ENCODE results near the gene ZNRF1. TPM values are rescaled to one million over a fixed set of nuclear protein-coding genes. Genes with fewer than 3 reads are reported as not detected.

ZNRF1 gene
- total RNA-seq, 1 experiment from 2014 or later = 48.2 TPM

DNA sequence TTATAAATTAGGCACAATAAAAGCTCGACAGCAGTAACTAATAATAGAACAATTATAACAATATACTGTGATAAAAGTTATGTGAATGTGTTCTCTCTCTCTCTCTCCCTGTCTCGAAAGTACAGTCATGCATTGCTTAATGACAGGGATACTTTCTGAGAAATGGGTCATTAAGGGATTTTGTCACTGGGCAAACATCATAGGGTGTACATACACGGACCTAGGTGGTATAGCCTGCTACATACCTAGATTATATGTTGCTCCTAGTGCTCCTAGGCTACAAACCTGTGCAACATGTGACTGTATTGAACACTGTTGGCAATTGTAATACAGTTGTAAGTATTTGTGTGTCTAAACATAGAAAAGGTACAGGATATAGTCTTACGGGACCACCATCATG lies 6.9 kb downstream of the ZNRF1 start:
- intact Hi-C loops (cut with micrococcal nuclease) = no loop called here
- H3K9me2 ChIP-seq (ENCODE audit: insufficient read depth) = no peaks in the 10 kb centered on the region
- H3K4me2 ChIP-seq (ENCODE audit: low read length) = no peak overlapping the region
- no peaks in the 10 kb centered on the region for H3K9me3 ChIP-seq (ENCODE audit: control insufficient read depth in 1 of 2, insufficient read depth in 1 of 2, low read depth in 1 of 2, low read length in 2 of 2)
- ChIA-PET CTCF (no interaction called here), RAD21 (ENCODE audit: low non-redundant PET in 1 of 2, low total read pairs in 2 of 2, uncharacterized antibody in 2 of 2, unreplicated experiment in 2 of 2) (no interaction called here), POLR2A (no interaction called here)
- peaks cover 99% of the 10 kb centered on the region for H3K79me2 ChIP-seq (ENCODE audit: insufficient read depth, low read length)
- ATAC-seq (no peak), DNase-seq (ENCODE audit: low read depth, low spot score) (no peak)
- no peak overlapping the region for H3K27ac ChIP-seq (ENCODE audit: low read depth, low read length)
- no peak overlapping the region for H2AFZ ChIP-seq (ENCODE audit: low read depth, low read length, poor library complexity, severe bottlenecking)
- TF ChIP-seq EZH2phosphoT487 (IDR thresholded peaks at IDR 0.05; ENCODE audit: borderline replicate concordance) (no peak), CBX3 (IDR thresholded peaks at IDR 0.05; ENCODE audit: low read depth) (no peak), ELF1 (IDR thresholded peaks at IDR 0.05; ENCODE audit: borderline replicate concordance, low read depth) (no peak), YY1 (IDR thresholded peaks at IDR 0.05; ENCODE audit: extremely low read depth, insufficient replicate concordance, low read depth, low read length) (no peak), RAD21 (IDR thresholded peaks at IDR 0.05; ENCODE audit: low read depth) (no peak), EZH2 (IDR thresholded peaks at IDR 0.05) (no peak), CEBPB (IDR thresholded peaks at IDR 0.05; ENCODE audit: low read depth) (no peak), POLR2AphosphoS5 (IDR thresholded peaks at IDR 0.05; ENCODE audit: low read depth, low read length) (no peak), FOSL1 (IDR thresholded peaks at IDR 0.05; ENCODE audit: low read depth) (no peak), ZFX (IDR thresholded peaks at IDR 0.05) (no peak), POLR2A (IDR thresholded peaks at IDR 0.05; ENCODE audit: borderline replicate concordance, extremely low read depth, insufficient read depth, insufficient read length) (no peak), SP1 (IDR thresholded peaks at IDR 0.05; ENCODE audit: low read depth) (no peak), SIN3A (IDR thresholded peaks at IDR 0.05; ENCODE audit: low read depth) (no peak), SRF (IDR thresholded peaks at IDR 0.05; ENCODE audit: low read depth) (no peak), ZNF274 (IDR thresholded peaks at IDR 0.05; ENCODE audit: low read depth, low read length) (no peak), TCF7L2 (IDR thresholded peaks at IDR 0.05; ENCODE audit: borderline replicate concordance, extremely low read depth, insufficient read depth, insufficient read length) (no peak)
- TF ChIP-seq, protein P1, sequence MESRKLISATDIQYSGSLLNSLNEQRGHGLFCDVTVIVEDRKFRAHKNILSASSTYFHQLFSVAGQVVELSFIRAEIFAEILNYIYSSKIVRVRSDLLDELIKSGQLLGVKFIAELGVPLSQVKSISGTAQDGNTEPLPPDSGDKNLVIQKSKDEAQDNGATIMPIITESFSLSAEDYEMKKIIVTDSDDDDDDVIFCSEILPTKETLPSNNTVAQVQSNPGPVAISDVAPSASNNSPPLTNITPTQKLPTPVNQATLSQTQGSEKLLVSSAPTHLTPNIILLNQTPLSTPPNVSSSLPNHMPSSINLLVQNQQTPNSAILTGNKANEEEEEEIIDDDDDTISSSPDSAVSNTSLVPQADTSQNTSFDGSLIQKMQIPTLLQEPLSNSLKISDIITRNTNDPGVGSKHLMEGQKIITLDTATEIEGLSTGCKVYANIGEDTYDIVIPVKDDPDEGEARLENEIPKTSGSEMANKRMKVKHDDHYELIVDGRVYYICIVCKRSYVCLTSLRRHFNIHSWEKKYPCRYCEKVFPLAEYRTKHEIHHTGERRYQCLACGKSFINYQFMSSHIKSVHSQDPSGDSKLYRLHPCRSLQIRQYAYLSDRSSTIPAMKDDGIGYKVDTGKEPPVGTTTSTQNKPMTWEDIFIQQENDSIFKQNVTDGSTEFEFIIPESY (IDR thresholded peaks at IDR 0.05; ENCODE audit: extremely low read depth, insufficient replicate concordance, low read length) = no peak
- TF ChIP-seq, protein P2, sequence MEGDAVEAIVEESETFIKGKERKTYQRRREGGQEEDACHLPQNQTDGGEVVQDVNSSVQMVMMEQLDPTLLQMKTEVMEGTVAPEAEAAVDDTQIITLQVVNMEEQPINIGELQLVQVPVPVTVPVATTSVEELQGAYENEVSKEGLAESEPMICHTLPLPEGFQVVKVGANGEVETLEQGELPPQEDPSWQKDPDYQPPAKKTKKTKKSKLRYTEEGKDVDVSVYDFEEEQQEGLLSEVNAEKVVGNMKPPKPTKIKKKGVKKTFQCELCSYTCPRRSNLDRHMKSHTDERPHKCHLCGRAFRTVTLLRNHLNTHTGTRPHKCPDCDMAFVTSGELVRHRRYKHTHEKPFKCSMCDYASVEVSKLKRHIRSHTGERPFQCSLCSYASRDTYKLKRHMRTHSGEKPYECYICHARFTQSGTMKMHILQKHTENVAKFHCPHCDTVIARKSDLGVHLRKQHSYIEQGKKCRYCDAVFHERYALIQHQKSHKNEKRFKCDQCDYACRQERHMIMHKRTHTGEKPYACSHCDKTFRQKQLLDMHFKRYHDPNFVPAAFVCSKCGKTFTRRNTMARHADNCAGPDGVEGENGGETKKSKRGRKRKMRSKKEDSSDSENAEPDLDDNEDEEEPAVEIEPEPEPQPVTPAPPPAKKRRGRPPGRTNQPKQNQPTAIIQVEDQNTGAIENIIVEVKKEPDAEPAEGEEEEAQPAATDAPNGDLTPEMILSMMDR (IDR thresholded peaks at IDR 0.05 in 2 of 3, conservative IDR thresholded peaks at IDR 0.05 in 1 of 3; ENCODE audit: borderline replicate concordance in 1 of 3, insufficient read depth in 1 of 3, low read depth in 2 of 3, low read length in 2 of 3) = no peak
- no TSS peak for BruUV-seq (replicated peaks)
- peaks cover 36 to 51% of the 10 kb centered on the region in 2 experiments for H3K4me1 ChIP-seq (ENCODE audit: control insufficient read depth in 1 of 2, insufficient read depth in 2 of 2, low read length in 2 of 2)
- 0 out of 4 replicates have a peak, but pooled peaks cover 0 to 7% of the 10 kb centered on the region in 2 experiments for H3K36me3 ChIP-seq (ENCODE audit: control insufficient read depth in 1 of 2, insufficient read depth in 2 of 2, low read length in 2 of 2)
- no peak overlapping the region for H3K9ac ChIP-seq (ENCODE audit: low read length)
- no peak overlapping the region for H3K4me3 ChIP-seq (replicated peaks in 1 of 2; ENCODE audit: low read depth in 1 of 2, low read length in 2 of 2)
- no peaks in the 10 kb centered on the region for H3K27me3 ChIP-seq (ENCODE audit: insufficient read depth, low read length)
- H4K20me1 ChIP-seq (ENCODE audit: insufficient read depth) = peaks cover 4% of the 10 kb centered on the region; the same call in 1 of the 2 replicates
